ENCODE data around the gene KIF16B. TPM values are rescaled to one million over a fixed set of nuclear protein-coding genes. Genes with fewer than 3 reads are reported as not detected.

KIF16B gene
- total and polyA plus RNA-seq, 2 of the 13 experiments (the other 11 are each of a cell fraction or from before 2014, with no cell fraction given): 6.9 to 18.0 TPM

- TF ChIP-seq ZNF709 (CRISPR knock-in tag; IDR thresholded peaks at IDR 0.05) (no peak), ZNF766 (CRISPR knock-in tag; IDR thresholded peaks at IDR 0.05; ENCODE audit: borderline replicate concordance) (no peak), RBM39 (IDR thresholded peaks at IDR 0.05; ENCODE audit: low read depth, low read length, poor library complexity, severe bottlenecking) (no peak), FIP1L1 (IDR thresholded peaks at IDR 0.05; ENCODE audit: borderline replicate concordance, insufficient read depth, low read depth, low read length) (no peak), BCLAF1 (IDR thresholded peaks at IDR 0.05) (no peak), ZBTB38 (CRISPR knock-in tag; IDR thresholded peaks at IDR 0.05) (0 out of 2 replicates have a peak, but pooled peaks have one; percentile 7), NFAT5 (CRISPR knock-in tag; IDR thresholded peaks at IDR 0.05) (peak; percentile 77; the same call in 1 of the 2 replicates), NFE2L1 (CRISPR knock-in tag; IDR thresholded peaks at IDR 0.05; ENCODE audit: borderline replicate concordance) (no peak), ETV5 (CRISPR knock-in tag; IDR thresholded peaks at IDR 0.05; ENCODE audit: borderline replicate concordance) (peak; percentile 73), SNAPC4 (CRISPR knock-in tag; IDR thresholded peaks at IDR 0.05) (peak; percentile 84), RFXAP (CRISPR knock-in tag; IDR thresholded peaks at IDR 0.05; ENCODE audit: borderline replicate concordance) (peak; percentile 63; the same call in 1 of the 2 replicates), ZNF703 (CRISPR knock-in tag; IDR thresholded peaks at IDR 0.05; ENCODE audit: borderline replicate concordance) (0 out of 2 replicates have a peak, but pooled peaks have one; percentile 70)
These were observed 1.6 kb upstream of the KIF16B start (continued) for GRCh38 chr20:16574656-16575355.
